K562 (cell line): ENCODE data around the gene GEN1. TPM values are rescaled to one million over a fixed set of nuclear protein-coding genes. Genes with fewer than 3 reads are reported as not detected.

Experiments
- FOXA1 ChIP-seq: fragments of 450-650 bp; IDR thresholded peaks from 2 replicates; pipeline ENCODE4 v1.6.1; 2016; ENCODE audit warnings: mild to moderate bottlenecking, borderline replicate concordance
- GABPA ChIP-seq: fragments of 200-800 bp; sonication (Bioruptor generic); conservative IDR thresholded peaks from 2 replicates; pipeline ENCODE4 v1.6.1; 2016; ENCODE audit warnings: low read depth, missing genetic modification characterization, missing compliant biosample characterization
- HEY1 ChIP-seq: fragments of 250-450 bp; sonication (Bioruptor Pico); IDR thresholded peaks from 2 replicates; pipeline ENCODE4 v1.5.0; 2020; ENCODE audit warnings: mild to moderate bottlenecking, moderate library complexity, borderline replicate concordance
- HNRNPUL1 ChIP-seq: fragments of 200-400 bp; formaldehyde crosslinking; IDR thresholded peaks from 2 replicates; pipeline ENCODE4 v1.6.1; 2017; ENCODE audit warnings: low read length
- JUNB ChIP-seq: fragments of 450-650 bp; formaldehyde crosslinking; conservative IDR thresholded peaks from 2 replicates; pipeline ENCODE4 v1.4.0; 2020; ENCODE audit warnings: mild to moderate bottlenecking
- PHTF2 ChIP-seq: fragments of 250-450 bp; sonication (Bioruptor Pico); IDR thresholded peaks from 2 replicates; pipeline ENCODE4 v1.5.0; 2021; ENCODE audit warnings: mild to moderate bottlenecking
- PPARD ChIP-seq: fragments of 250-450 bp; sonication (Bioruptor Pico); IDR thresholded peaks from 2 replicates; pipeline ENCODE4 v1.8.0; 2022; ENCODE audit warnings: inconsistent platforms, mild to moderate bottlenecking, moderate library complexity
- RBM34 ChIP-seq: fragments of 200-400 bp; formaldehyde crosslinking; IDR thresholded peaks from 2 replicates; pipeline ENCODE4 v1.6.1; 2018; ENCODE audit warnings: low read length, borderline replicate concordance; ENCODE audit not compliant: insufficient read depth
- SAFB2 ChIP-seq: fragments of 200-400 bp; formaldehyde crosslinking; IDR thresholded peaks from 2 replicates; pipeline ENCODE4 v1.6.1; 2018; ENCODE audit warnings: borderline replicate concordance, low read length, low read depth, moderate library complexity; ENCODE audit not compliant: severe bottlenecking
- SREBF2 ChIP-seq: sonication (generic); formaldehyde crosslinking; IDR thresholded peaks from 2 replicates; pipeline ENCODE4 v1.4.0; 2020; ENCODE audit warnings: mild to moderate bottlenecking, missing genetic modification reagents
- ZNF316 ChIP-seq: fragments of 450-650 bp; IDR thresholded peaks from 2 replicates; pipeline ENCODE4 v1.6.1; 2016
- ZNF644 ChIP-seq: fragments of 200-800 bp; sonication (Bioruptor generic); IDR thresholded peaks from 2 replicates; pipeline ENCODE4 v1.6.1; 2016; ENCODE audit warnings: low read depth, missing genetic modification characterization, missing compliant biosample characterization
- polyA plus RNA-seq, 8 experiments: library from polyadenylated mRNA; depleted of rRNA in 4 of 8; stranded (reverse) in 5 of 8; unstranded in 3 of 8; fragments of >200 nt; fragmentation: Nextera tagmentation in 2 of 8; fragmentation: Illumina TruSeq in 1 of 8; extraction: Ambion mirVana in 2 of 8; extraction: Trizol in 1 of 8; gene quantifications; 2 replicates each; pipeline versions ENCODE4 v1.2.1 to v1.2.3, GENCODE V29; 2011 to 2014; ENCODE audit warnings: inconsistent platforms in 1 of 8, missing spikeins in 1 of 8
- total RNA-seq, 7 experiments: library from RNA; depleted of rRNA in 6 of 7; stranded (reverse); fragments of >200 nt in 6 of 7; fragmentation: Illumina TruSeq in 2 of 7; extraction: Trizol in 2 of 7; gene quantifications; 2 replicates each; pipeline versions ENCODE4 v1.2.1 to v1.2.3, GENCODE V29; 2011 to 2021; ENCODE audit warnings: low replicate concordance in 1 of 7
- TF ChIP-seq, protein P1 (sequence below): fragments of 450-650 bp; IDR thresholded peaks from 2 replicates; pipeline ENCODE4 v1.6.1; 2018; ENCODE audit not compliant: partially characterized antibody
- TF ChIP-seq, protein P2 (sequence below): fragments of 450-650 bp; formaldehyde crosslinking; conservative IDR thresholded peaks from 2 replicates; pipeline ENCODE4 v1.4.0; 2022; ENCODE audit warnings: mild to moderate bottlenecking, missing genetic modification characterization
- TF ChIP-seq, protein P3 (sequence below): sonication (generic); formaldehyde crosslinking; IDR thresholded peaks from 2 replicates; pipeline ENCODE4 v1.9.0; 2022; ENCODE audit warnings: mild to moderate bottlenecking, missing genetic modification reagents
- TF ChIP-seq, protein P4 (sequence below): fragments of 150-350 bp; IDR thresholded peaks from 2 replicates; pipeline ENCODE4 v1.6.1; 2014; ENCODE audit warnings: low read depth, mild to moderate bottlenecking, low read length, borderline replicate concordance
- TF ChIP-seq, protein P5 (sequence below): sonication (generic); formaldehyde crosslinking; IDR thresholded peaks from 2 replicates; pipeline ENCODE4 v1.8.1; 2023; ENCODE audit warnings: mild to moderate bottlenecking, missing genetic modification reagents

The GEN1 gene
- total and polyA plus RNA-seq, 9 of the 15 experiments (the other 6 are each of a cell fraction or from before 2014, with no cell fraction given) = 8.6 to 39.7 (median 24.5) TPM

DNA sequence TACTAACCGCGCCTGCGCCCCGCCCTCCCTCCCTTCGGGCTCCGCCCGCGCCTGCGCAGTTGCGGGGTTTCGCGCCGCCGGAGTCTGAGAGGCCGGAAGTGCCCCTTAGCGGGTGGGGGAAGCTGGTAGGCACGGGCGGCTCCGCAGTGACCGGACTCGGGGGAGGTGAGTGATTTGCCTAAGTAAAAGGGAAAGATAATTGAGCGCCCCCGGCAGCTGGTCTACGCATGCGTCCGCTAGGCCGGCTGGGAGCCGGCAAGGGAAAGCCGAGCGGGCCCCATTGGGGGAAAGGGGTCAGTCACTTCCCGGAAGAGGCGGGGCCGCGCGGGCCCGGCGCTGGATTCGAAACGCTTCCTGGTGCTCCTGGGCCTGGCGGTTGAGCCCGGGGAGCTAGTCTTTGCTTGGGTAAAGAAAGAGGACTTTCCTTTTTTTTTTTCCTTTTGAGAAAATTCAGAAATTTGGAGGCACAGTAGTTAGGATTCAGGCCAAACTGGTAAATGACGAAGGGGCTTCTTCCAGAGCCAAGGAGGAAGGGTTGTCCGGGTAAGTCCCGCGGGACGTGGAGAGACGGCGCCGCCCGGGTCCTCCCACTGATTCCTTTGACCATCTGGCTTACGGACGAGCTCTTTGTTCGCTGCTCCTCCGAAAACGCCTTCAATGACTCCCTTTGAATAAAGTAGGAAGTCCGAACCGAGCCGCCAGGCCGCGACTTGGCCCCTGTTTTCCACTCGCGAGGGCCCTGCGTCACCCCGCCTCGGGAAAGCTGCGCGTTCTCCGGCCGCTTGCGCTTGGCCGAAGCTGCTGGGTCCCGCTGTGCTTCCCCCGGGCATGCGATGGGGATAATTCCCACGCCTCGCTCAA is at the start of gene GEN1, which contains the start of gene SMC6 (continued):
- TF ChIP-seq, protein P1, sequence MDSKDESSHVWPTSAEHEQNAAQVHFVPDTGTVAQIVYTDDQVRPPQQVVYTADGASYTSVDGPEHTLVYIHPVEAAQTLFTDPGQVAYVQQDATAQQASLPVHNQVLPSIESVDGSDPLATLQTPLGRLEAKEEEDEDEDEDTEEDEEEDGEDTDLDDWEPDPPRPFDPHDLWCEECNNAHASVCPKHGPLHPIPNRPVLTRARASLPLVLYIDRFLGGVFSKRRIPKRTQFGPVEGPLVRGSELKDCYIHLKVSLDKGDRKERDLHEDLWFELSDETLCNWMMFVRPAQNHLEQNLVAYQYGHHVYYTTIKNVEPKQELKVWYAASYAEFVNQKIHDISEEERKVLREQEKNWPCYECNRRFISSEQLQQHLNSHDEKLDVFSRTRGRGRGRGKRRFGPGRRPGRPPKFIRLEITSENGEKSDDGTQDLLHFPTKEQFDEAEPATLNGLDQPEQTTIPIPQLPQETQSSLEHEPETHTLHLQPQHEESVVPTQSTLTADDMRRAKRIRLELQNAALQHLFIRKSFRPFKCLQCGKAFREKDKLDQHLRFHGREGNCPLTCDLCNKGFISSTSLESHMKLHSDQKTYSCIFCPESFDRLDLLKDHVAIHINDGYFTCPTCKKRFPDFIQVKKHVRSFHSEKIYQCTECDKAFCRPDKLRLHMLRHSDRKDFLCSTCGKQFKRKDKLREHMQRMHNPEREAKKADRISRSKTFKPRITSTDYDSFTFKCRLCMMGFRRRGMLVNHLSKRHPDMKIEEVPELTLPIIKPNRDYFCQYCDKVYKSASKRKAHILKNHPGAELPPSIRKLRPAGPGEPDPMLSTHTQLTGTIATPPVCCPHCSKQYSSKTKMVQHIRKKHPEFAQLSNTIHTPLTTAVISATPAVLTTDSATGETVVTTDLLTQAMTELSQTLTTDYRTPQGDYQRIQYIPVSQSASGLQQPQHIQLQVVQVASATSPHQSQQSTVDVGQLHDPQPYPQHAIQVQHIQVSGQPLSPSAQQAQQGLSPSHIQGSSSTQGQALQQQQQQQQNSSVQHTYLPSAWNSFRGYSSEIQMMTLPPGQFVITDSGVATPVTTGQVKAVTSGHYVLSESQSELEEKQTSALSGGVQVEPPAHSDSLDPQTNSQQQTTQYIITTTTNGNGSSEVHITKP = peak; percentile 41
- TF ChIP-seq, protein P2, sequence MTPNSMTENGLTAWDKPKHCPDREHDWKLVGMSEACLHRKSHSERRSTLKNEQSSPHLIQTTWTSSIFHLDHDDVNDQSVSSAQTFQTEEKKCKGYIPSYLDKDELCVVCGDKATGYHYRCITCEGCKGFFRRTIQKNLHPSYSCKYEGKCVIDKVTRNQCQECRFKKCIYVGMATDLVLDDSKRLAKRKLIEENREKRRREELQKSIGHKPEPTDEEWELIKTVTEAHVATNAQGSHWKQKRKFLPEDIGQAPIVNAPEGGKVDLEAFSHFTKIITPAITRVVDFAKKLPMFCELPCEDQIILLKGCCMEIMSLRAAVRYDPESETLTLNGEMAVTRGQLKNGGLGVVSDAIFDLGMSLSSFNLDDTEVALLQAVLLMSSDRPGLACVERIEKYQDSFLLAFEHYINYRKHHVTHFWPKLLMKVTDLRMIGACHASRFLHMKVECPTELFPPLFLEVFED (CRISPR knock-in tag) = no peak
- TF ChIP-seq JUNB (CRISPR knock-in tag) = no peak
- TF ChIP-seq HNRNPUL1 = no peak
- TF ChIP-seq HEY1 = no peak
- no peak for TF ChIP-seq FOXA1
- no peak for TF ChIP-seq SREBF2 (CRISPR knock-in tag)
- TF ChIP-seq PHTF2 (CRISPR knock-in tag) = no peak
- no peak for TF ChIP-seq SAFB2
- TF ChIP-seq, protein P3, sequence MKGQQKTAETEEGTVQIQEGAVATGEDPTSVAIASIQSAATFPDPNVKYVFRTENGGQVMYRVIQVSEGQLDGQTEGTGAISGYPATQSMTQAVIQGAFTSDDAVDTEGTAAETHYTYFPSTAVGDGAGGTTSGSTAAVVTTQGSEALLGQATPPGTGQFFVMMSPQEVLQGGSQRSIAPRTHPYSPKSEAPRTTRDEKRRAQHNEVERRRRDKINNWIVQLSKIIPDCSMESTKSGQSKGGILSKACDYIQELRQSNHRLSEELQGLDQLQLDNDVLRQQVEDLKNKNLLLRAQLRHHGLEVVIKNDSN (CRISPR knock-in tag) = no peak
- no peak for TF ChIP-seq ZNF644 (tag)
- no peak for TF ChIP-seq RBM34
- TF ChIP-seq, protein P4, sequence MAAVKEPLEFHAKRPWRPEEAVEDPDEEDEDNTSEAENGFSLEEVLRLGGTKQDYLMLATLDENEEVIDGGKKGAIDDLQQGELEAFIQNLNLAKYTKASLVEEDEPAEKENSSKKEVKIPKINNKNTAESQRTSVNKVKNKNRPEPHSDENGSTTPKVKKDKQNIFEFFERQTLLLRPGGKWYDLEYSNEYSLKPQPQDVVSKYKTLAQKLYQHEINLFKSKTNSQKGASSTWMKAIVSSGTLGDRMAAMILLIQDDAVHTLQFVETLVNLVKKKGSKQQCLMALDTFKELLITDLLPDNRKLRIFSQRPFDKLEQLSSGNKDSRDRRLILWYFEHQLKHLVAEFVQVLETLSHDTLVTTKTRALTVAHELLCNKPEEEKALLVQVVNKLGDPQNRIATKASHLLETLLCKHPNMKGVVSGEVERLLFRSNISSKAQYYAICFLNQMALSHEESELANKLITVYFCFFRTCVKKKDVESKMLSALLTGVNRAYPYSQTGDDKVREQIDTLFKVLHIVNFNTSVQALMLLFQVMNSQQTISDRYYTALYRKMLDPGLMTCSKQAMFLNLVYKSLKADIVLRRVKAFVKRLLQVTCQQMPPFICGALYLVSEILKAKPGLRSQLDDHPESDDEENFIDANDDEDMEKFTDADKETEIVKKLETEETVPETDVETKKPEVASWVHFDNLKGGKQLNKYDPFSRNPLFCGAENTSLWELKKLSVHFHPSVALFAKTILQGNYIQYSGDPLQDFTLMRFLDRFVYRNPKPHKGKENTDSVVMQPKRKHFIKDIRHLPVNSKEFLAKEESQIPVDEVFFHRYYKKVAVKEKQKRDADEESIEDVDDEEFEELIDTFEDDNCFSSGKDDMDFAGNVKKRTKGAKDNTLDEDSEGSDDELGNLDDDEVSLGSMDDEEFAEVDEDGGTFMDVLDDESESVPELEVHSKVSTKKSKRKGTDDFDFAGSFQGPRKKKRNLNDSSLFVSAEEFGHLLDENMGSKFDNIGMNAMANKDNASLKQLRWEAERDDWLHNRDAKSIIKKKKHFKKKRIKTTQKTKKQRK = no peak
- TF ChIP-seq, protein P5, sequence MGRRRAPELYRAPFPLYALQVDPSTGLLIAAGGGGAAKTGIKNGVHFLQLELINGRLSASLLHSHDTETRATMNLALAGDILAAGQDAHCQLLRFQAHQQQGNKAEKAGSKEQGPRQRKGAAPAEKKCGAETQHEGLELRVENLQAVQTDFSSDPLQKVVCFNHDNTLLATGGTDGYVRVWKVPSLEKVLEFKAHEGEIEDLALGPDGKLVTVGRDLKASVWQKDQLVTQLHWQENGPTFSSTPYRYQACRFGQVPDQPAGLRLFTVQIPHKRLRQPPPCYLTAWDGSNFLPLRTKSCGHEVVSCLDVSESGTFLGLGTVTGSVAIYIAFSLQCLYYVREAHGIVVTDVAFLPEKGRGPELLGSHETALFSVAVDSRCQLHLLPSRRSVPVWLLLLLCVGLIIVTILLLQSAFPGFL = no peak
- TF ChIP-seq PPARD = no peak
- TF ChIP-seq ZNF316 = no peak
- TF ChIP-seq GABPA (tag) = peak; percentile 96
